Measurements from ENCODE around the gene NPAS1.

The NPAS1 gene

GRCh38 chr19:46995492-46995891 is 24.1 kb upstream of the NPAS1 start:
- H3K4me3 ChIP-seq (ENCODE audit: low read depth, low read length), result no peak overlapping the region
- H3K27me3 ChIP-seq (replicated peaks), result no peaks in the 10 kb centered on the region
- H3K27ac ChIP-seq, result no peak overlapping the region
- no peak for DNase-seq
- no peak for TF ChIP-seq CTCF (IDR thresholded peaks at IDR 0.05; ENCODE audit: low read depth, low read length, missing control alignments)
- in situ Hi-C loops (cut with HindIII; ENCODE audit: low pct_ligation_motif_present, low sequenced_read_pairs), result no loop called here
- peaks cover 65% of the 10 kb centered on the region for H3K36me3 ChIP-seq (replicated peaks)

DNA sequence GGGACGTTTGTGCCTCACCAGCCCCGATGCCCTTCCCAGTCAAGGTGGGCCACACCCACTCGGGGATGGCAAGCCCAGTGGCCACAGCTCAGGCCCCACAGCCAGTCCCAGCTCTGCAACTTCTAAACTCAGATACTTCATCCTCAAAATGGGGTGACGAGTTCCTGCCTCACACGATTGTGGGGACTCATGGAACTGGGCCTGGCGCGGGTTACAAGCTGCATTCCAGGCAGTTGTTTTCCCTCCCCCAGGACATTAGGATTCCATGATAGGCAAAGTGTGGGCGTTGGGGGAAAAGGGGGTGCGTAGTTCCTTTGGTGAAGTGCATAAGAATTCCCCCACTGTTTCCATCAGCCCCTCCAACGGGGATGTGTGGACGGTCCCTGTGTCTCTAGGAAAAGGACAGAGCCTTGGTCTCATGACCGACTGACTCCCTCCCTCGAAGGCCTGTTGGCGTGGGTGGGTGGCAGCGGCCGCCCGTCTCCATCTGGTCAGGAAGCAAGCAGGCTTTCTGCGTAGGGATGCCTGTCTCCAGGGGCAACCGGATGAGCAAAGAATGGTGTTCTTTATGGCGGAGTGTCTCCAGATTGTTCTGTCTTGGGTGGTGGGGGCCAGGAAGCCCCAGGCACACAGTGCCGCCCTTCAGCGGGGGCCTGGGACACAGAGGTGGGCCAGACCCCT is 21.1 kb upstream of the NPAS1 start:
- in situ Hi-C loops (cut with HindIII; ENCODE audit: low pct_ligation_motif_present, low sequenced_read_pairs), result no loop called here
- peaks cover 55% of the 10 kb centered on the region for H3K36me3 ChIP-seq (replicated peaks)

GRCh38 chr19:46999377-46999776 is 20.3 kb upstream of the NPAS1 start:
- TF ChIP-seq CTCF (IDR thresholded peaks at IDR 0.05; ENCODE audit: low read depth, low read length, missing control alignments), result no peak
- in situ Hi-C loops (cut with HindIII; ENCODE audit: low pct_ligation_motif_present, low sequenced_read_pairs), result no loop called here
- Histone ChIP-seq H3K27ac (no peak overlapping the region), H3K36me3 (replicated peaks) (peaks cover 49% of the 10 kb centered on the region), H3K27me3 (replicated peaks) (no peaks in the 10 kb centered on the region), H3K4me3 (ENCODE audit: low read depth, low read length) (no peak overlapping the region)
- no peak for DNase-seq

More for the DNA sequence above, 21.1 kb upstream of the NPAS1 start:
- Histone ChIP-seq H3K27me3 (replicated peaks) (no peaks in the 10 kb centered on the region), H3K4me3 (ENCODE audit: low read depth, low read length) (no peak overlapping the region), H3K27ac (no peak overlapping the region)
- no peak for DNase-seq
- no peak for TF ChIP-seq CTCF (IDR thresholded peaks at IDR 0.05; ENCODE audit: low read depth, low read length, missing control alignments)

- Histone ChIP-seq H3K36me3 (replicated peaks) (peaks cover 44% of the 10 kb centered on the region), H3K27ac (no peak overlapping the region), H3K4me3 (ENCODE audit: low read depth, low read length) (no peak overlapping the region), H3K27me3 (replicated peaks) (no peaks in the 10 kb centered on the region)
- no peak for TF ChIP-seq CTCF (IDR thresholded peaks at IDR 0.05; ENCODE audit: low read depth, low read length, missing control alignments)
- in situ Hi-C loops (cut with HindIII; ENCODE audit: low pct_ligation_motif_present, low sequenced_read_pairs), result no loop called here
- no peak for DNase-seq
These were observed 19.8 kb upstream of the NPAS1 start for GRCh38 chr19:46999878-47000277.

DNA sequence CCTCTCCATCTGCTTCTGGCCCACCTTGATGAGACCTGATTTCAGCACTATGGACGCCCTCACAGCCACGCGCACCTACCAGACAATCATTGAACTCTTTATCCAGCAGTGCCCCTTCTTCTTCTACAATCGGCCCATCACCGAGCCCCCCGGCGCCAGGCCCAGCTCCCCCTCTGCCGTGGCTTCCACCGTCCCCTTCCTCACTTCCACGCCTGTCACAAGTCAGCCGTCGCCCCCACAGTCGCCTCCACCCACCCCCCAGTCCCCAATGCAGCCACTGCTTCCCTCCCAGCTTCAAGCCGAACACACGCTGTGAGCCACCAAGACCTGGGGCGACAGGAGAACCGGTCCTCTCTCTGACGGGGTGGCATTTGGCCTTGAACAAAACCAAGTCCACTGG is 19.3 kb upstream of the NPAS1 start:
- Histone ChIP-seq H3K36me3 (replicated peaks) (peaks cover 43% of the 10 kb centered on the region), H3K27me3 (replicated peaks) (no peaks in the 10 kb centered on the region), H3K4me3 (ENCODE audit: low read depth, low read length) (no peak overlapping the region), H3K27ac (no peak overlapping the region)
- no peak for TF ChIP-seq CTCF (IDR thresholded peaks at IDR 0.05; ENCODE audit: low read depth, low read length, missing control alignments)
- in situ Hi-C loops (cut with HindIII; ENCODE audit: low pct_ligation_motif_present, low sequenced_read_pairs), result no loop called here
- DNase-seq, result no peak

DNA sequence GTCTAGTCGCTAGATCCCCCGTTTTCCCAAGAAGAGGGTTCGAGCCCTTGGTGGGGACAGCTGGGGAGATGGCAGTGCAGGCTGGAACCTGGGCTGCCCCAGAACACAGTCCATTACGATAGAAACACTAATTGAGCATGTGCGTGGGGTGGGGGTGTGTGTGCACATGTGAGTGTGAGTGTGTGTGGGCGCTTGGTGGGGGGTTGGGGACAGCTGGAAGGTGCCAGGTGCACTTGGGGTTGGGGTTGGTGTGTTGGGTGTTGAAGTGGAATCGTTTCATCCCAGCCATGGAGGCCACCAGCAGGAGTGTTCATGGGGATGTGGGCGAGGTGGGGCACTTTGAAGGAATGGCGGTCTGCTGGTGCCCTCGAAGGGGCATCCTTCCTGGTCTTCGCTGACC is 18.1 kb upstream of the NPAS1 start:
- in situ Hi-C loops (cut with HindIII; ENCODE audit: low pct_ligation_motif_present, low sequenced_read_pairs), result no loop called here
- Histone ChIP-seq H3K36me3 (replicated peaks) (peaks cover 43% of the 10 kb centered on the region), H3K4me3 (ENCODE audit: low read depth, low read length) (no peak overlapping the region), H3K27ac (no peak overlapping the region), H3K27me3 (replicated peaks) (no peaks in the 10 kb centered on the region)
- no peak for DNase-seq
- TF ChIP-seq CTCF (IDR thresholded peaks at IDR 0.05; ENCODE audit: low read depth, low read length, missing control alignments), result no peak
